DOHH2 (cell line): ENCODE data around the gene RAMP1.

Experiments
- H3F3A ChIP-seq: fragments of 200-600 bp; sonication (generic), shearing (Covaris generic); 2 replicates; pipeline ENCODE4 v1.6.0; 2016; ENCODE audit warnings: antibody characterized with exemption, mild to moderate bottlenecking; ENCODE audit not compliant: control insufficient read depth, insufficient read depth
- H3K27ac ChIP-seq: fragments of 200-600 bp; sonication (generic); 2 replicates; pipeline ENCODE4 v1.5.1; 2014; ENCODE audit warnings: low read depth, mild to moderate bottlenecking, low read length, moderate library complexity
- H3K27me3 ChIP-seq: fragments of 200-600 bp; sonication (generic); 2 replicates; pipeline ENCODE4 v1.6.1; 2014; ENCODE audit warnings: mild to moderate bottlenecking, low read length, mixed read lengths; ENCODE audit not compliant: control insufficient read depth
- H3K36me3 ChIP-seq: fragments of 200-600 bp; sonication (generic); 2 replicates; pipeline ENCODE4 v1.6.1; 2014; ENCODE audit warnings: mild to moderate bottlenecking, low read length, moderate library complexity, mixed read lengths; ENCODE audit not compliant: control insufficient read depth
- H3K4me1 ChIP-seq: fragments of 200-600 bp; sonication (generic); 2 replicates; pipeline ENCODE4 v1.6.1; 2014; ENCODE audit warnings: mild to moderate bottlenecking, low read length, mixed read lengths; ENCODE audit not compliant: control insufficient read depth
- H3K4me2 ChIP-seq: fragments of 200-600 bp; sonication (generic); 2 replicates; pipeline ENCODE4 v1.6.0; 2014; ENCODE audit warnings: mild to moderate bottlenecking, low read length, moderate library complexity
- H3K4me3 ChIP-seq: fragments of 200-600 bp; sonication (generic); 2 replicates; pipeline ENCODE4 v1.5.1; 2014; ENCODE audit warnings: mild to moderate bottlenecking, low read length, mixed read lengths
- H3K79me2 ChIP-seq: fragments of 200-600 bp; sonication (generic); 2 replicates; pipeline ENCODE4 v1.6.1; 2014; ENCODE audit warnings: mild to moderate bottlenecking, low read length, mixed read lengths; ENCODE audit not compliant: control insufficient read depth
- H3K9me2 ChIP-seq: fragments of 200-600 bp; sonication (generic); replicated peaks from 2 replicates; pipeline ENCODE4 v1.6.1; 2014; ENCODE audit warnings: mild to moderate bottlenecking, low read length, mixed read lengths; ENCODE audit not compliant: control insufficient read depth
- H3K9me3 ChIP-seq: fragments of 200-600 bp; sonication (generic); 2 replicates; pipeline ENCODE4 v1.6.1; 2014; ENCODE audit warnings: antibody characterized with exemption, low read length, mixed read lengths; ENCODE audit not compliant: control insufficient read depth, insufficient read depth
- H4K20me1 ChIP-seq: fragments of 200-600 bp; sonication (generic); 2 replicates; pipeline ENCODE4 v1.6.0; 2014; ENCODE audit warnings: low read depth, mild to moderate bottlenecking, antibody characterized with exemption, low read length, moderate library complexity; ENCODE audit not compliant: control insufficient read depth, insufficient read depth
- EZH2phosphoT487 ChIP-seq: fragments of 200-600 bp; sonication (generic); IDR thresholded peaks from 2 replicates; pipeline ENCODE4 v1.6.1; 2017; ENCODE audit warnings: borderline replicate concordance, mild to moderate bottlenecking, antibody characterized with exemption, low read length, moderate library complexity, mixed read lengths
- TF ChIP-seq, protein P1 (sequence below): fragments of 200-600 bp; sonication (generic); IDR thresholded peaks from one replicate; pipeline ENCODE4 v1.5.1; 2014; ENCODE audit warnings: antibody characterized with exemption, mild to moderate bottlenecking, low read depth, low read length; ENCODE audit not compliant: poor library complexity, severe bottlenecking

RAMP1 gene

DNA sequence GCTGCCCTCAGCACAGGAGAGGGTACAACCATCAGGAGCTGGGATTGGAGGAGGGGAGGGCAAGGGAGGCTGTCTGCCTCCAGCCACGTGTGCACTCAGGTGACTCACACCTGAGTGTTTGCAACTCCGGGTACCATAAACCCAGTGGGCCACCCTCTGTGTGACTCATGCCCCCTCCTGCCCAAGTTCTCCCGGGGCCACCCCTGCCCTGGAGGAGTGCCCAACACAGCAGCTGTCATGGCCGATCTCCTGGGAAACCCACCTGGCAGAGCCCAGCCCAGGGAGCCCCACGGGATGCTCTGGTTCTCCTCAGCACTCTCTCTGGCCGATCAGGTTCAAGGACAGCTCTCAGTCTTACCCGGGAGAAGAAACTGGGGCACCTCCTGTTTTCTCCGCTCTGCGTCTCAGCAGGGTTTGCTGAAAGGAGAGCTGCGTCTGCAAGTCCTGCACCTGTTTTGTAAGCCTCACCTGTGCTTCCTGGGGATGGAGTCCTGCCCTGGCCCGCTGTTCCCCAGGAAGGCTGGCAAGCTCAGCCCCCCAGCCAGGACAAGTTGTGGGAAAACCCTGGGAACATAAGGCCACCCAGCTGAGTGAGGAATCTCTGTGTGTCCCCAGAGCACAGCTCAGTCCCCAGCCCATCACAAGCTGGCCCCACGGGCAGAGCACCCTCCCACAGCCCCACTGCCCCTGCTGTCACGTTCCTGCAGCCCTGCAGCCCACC, 63.4 kb downstream of the RAMP1 start:
- peaks cover 38% of the 10 kb centered on the region for H3K4me1 ChIP-seq
- no peaks in the 10 kb centered on the region for H3K27me3 ChIP-seq
- H3K27ac ChIP-seq, result no peak overlapping the region
- no peaks in the 10 kb centered on the region for H3K79me2 ChIP-seq
- peak overlapping the region; percentile 48 for H3K4me3 ChIP-seq
- H3F3A ChIP-seq, result 0 out of 2 replicates have a peak, but pooled peaks cover 3% of the 10 kb centered on the region
- no peaks in the 10 kb centered on the region for H3K36me3 ChIP-seq
- no peaks in the 10 kb centered on the region for H3K9me3 ChIP-seq
- no peaks in the 10 kb centered on the region for H3K9me2 ChIP-seq
- TF ChIP-seq EZH2phosphoT487, result no peak
- TF ChIP-seq, protein P1, sequence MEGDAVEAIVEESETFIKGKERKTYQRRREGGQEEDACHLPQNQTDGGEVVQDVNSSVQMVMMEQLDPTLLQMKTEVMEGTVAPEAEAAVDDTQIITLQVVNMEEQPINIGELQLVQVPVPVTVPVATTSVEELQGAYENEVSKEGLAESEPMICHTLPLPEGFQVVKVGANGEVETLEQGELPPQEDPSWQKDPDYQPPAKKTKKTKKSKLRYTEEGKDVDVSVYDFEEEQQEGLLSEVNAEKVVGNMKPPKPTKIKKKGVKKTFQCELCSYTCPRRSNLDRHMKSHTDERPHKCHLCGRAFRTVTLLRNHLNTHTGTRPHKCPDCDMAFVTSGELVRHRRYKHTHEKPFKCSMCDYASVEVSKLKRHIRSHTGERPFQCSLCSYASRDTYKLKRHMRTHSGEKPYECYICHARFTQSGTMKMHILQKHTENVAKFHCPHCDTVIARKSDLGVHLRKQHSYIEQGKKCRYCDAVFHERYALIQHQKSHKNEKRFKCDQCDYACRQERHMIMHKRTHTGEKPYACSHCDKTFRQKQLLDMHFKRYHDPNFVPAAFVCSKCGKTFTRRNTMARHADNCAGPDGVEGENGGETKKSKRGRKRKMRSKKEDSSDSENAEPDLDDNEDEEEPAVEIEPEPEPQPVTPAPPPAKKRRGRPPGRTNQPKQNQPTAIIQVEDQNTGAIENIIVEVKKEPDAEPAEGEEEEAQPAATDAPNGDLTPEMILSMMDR, result no peak
- no peaks in the 10 kb centered on the region for H4K20me1 ChIP-seq
- H3K4me2 ChIP-seq, result peak overlapping the region; percentile 54

DNA sequence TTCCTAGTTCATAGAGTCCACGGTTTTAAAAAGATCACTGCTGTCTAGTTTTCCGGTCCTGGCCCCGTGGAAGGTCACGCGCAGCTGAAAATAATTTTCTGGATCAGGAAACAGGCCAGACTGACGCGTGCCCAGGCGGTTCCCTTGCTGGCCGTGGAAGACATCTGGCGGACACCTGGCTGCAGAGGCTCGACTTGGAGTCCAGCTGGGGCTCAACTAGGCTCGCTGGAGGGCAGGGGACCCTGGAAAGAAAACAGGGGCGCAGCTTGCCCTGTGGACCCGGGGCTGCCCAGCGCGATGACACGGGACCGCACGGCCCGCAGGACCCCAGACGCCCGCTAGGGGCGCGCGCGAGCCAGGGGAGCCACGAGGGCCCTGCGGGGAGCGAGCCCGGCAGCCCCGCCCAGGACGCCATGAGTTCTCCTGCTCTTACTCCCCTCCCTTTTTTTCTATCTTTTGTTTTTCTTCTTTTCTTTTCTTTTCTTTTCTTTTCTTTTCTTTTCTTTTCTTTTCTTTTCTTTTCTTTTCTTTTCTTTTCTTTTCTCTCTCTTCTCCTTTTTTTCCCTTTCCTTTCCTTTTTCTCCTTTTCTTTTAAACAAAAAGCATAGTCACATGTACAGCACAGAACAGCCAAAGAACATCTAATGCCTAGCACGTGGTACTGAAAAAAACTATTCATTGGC, 64.2 kb downstream of the RAMP1 start:
- Histone ChIP-seq H4K20me1 (no peaks in the 10 kb centered on the region), H3K4me2 (peak overlapping the region; percentile 54), H3K27ac (no peak overlapping the region), H3K36me3 (no peaks in the 10 kb centered on the region), H3K79me2 (no peaks in the 10 kb centered on the region), H3K27me3 (no peaks in the 10 kb centered on the region), H3K9me3 (no peaks in the 10 kb centered on the region), H3F3A (0 out of 2 replicates have a peak, but pooled peaks cover 3% of the 10 kb centered on the region), H3K4me3 (peak overlapping the region; percentile 48), H3K4me1 (peaks cover 38% of the 10 kb centered on the region), H3K9me2 (no peaks in the 10 kb centered on the region)
- TF ChIP-seq, protein P1, result peak; percentile 92
- TF ChIP-seq EZH2phosphoT487, result no peak

DNA sequence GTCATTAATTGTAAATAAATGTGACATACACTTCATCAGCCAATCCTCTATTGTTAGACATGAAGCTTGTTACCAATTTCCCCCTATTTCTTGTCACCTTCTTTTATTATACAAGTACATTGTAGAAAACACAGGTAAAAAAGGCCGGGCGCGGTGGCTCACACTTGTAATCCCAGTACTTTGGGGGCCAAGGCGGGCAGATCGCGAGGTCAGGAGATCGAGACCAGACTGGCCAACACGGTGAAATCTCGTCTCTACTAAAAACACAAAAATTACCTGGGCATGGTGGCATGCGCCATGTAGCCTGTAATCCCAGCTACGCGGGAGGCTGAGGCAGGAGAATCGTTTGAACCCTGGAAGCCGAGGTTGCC, 64.7 kb downstream of the RAMP1 start:
- Histone ChIP-seq H3K9me3 (no peaks in the 10 kb centered on the region), H3K4me1 (peaks cover 34% of the 10 kb centered on the region), H3K4me2 (peak overlapping the region; percentile 54)

More for the DNA sequence above, 64.7 kb downstream of the RAMP1 start:
- H3K27ac ChIP-seq, result no peak overlapping the region
- H4K20me1 ChIP-seq, result no peaks in the 10 kb centered on the region
- H3K9me2 ChIP-seq, result no peaks in the 10 kb centered on the region
- TF ChIP-seq, protein P1, result no peak
- no peak for TF ChIP-seq EZH2phosphoT487
- no peaks in the 10 kb centered on the region for H3K27me3 ChIP-seq
- 0 out of 2 replicates have a peak, but pooled peaks cover 3% of the 10 kb centered on the region for H3F3A ChIP-seq
- H3K4me3 ChIP-seq, result peak overlapping the region; percentile 42
- no peaks in the 10 kb centered on the region for H3K36me3 ChIP-seq
- H3K79me2 ChIP-seq, result no peaks in the 10 kb centered on the region
